ENCODE results near the gene CACNG7.

- no peak for TF ChIP-seq CTCF (IDR thresholded peaks at IDR 0.05)
- TF ChIP-seq POLR2A (IDR thresholded peaks at IDR 0.05): no peak
Measured at GRCh38 chr19:53909471-53910169, 542 bp downstream of the CACNG7 start.

All from testis (tissue), 2 donors.